Left ventricle myocardium inferior (tissue), 1 donor: Measurements from ENCODE around the gene C17orf78. TPM values are rescaled to one million over a fixed set of nuclear protein-coding genes. Genes with fewer than 3 reads are reported as not detected.

Experiments used
- DNase-seq: peaks from one replicate; pipeline ENCODE4 v3.0.0-alpha.2; 2020
- H3K27ac ChIP-seq: fragments of 200-600 bp; replicated peaks from 2 replicates; pipeline ENCODE4 v1.8.0; 2021
- H3K27me3 ChIP-seq: fragments of 200-600 bp; 2 replicates; pipeline ENCODE4 v1.8.0; 2021; ENCODE audit warnings: low read depth
- H3K36me3 ChIP-seq: fragments of 200-600 bp; 2 replicates; pipeline ENCODE4 v1.8.0; 2021
- H3K4me1 ChIP-seq: fragments of 200-600 bp; 2 replicates; pipeline ENCODE4 v1.8.0; 2021
- H3K4me3 ChIP-seq: fragments of 200-600 bp; 2 replicates; pipeline ENCODE4 v1.8.0; 2021; ENCODE audit warnings: mild to moderate bottlenecking, moderate library complexity
- H3K9me3 ChIP-seq: fragments of 200-600 bp; replicated peaks from 2 replicates; pipeline ENCODE4 v1.8.0; 2021
- intact Hi-C: fragments of 100-400 bp; cut with micrococcal nuclease; formaldehyde crosslinking; loops from one replicate; pipeline ENCODE4 v1.11.0; 2022
- total RNA-seq: library from RNA; stranded (reverse); fragmentation: NEBNext Ultra II Directional; extraction: Animal tissue kit (Norgen Biotek cat#: 25700); gene quantifications from one replicate; pipeline ENCODE4 v1.2.1, GENCODE V29; 2021
- TF ChIP-seq, protein P1 (sequence below): fragments of 200-600 bp; IDR thresholded peaks from 2 replicates; pipeline ENCODE4 v1.8.0; 2021; ENCODE audit warnings: antibody characterized with exemption, mild to moderate bottlenecking, borderline replicate concordance
- donor health status: DM: no; HTN: yes; CAD: no; lungs with severe emphysema.

Gene C17orf78
- total RNA-seq, 1 donor from 2014 or later = not detected

DNA sequence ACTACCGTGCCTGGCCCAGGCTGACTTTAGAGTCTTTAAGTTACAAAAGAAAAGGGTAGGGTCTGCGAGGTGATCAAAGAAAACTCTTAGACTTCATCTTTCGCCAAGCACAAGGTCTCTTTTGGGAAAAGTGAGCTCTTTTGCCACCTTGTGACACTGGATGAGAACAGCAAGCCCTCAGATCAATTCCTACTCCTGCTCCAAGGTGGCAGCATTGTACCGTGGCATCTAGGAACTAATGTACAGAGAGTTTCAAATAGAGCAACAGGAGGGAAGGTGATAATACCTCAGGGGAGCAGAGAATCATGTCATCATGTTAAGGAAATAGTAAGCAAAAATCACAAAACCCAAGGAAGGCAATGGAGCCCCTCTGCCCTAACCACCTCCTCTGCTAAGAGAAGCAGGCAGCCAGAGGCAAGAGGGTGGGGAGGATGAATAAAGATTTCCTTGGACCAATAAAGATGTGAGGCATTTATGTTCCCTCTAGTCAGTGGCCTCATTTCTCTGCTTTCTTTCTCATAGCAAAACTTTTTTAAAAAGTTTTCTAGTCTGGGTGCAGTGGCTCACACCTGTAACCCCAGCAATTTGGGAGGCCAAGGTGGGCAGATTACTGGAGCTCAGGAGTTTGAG is 2.1 kb upstream of the C17orf78 start:
- TF ChIP-seq, protein P1, sequence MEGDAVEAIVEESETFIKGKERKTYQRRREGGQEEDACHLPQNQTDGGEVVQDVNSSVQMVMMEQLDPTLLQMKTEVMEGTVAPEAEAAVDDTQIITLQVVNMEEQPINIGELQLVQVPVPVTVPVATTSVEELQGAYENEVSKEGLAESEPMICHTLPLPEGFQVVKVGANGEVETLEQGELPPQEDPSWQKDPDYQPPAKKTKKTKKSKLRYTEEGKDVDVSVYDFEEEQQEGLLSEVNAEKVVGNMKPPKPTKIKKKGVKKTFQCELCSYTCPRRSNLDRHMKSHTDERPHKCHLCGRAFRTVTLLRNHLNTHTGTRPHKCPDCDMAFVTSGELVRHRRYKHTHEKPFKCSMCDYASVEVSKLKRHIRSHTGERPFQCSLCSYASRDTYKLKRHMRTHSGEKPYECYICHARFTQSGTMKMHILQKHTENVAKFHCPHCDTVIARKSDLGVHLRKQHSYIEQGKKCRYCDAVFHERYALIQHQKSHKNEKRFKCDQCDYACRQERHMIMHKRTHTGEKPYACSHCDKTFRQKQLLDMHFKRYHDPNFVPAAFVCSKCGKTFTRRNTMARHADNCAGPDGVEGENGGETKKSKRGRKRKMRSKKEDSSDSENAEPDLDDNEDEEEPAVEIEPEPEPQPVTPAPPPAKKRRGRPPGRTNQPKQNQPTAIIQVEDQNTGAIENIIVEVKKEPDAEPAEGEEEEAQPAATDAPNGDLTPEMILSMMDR = peak; percentile 94
- Histone ChIP-seq H3K27ac (no peak overlapping the region), H3K4me3 (no peak overlapping the region), H3K36me3 (no peaks in the 10 kb centered on the region), H3K9me3 (no peaks in the 10 kb centered on the region), H3K4me1 (no peaks in the 10 kb centered on the region), H3K27me3 (no peaks in the 10 kb centered on the region)
- intact Hi-C loops = no loop called here
- peak; percentile 37 for DNase-seq

- H3K27ac ChIP-seq = no peak overlapping the region
- no peaks in the 10 kb centered on the region for H3K9me3 ChIP-seq
- DNase-seq = no peak
- H3K36me3 ChIP-seq = no peaks in the 10 kb centered on the region
- TF ChIP-seq, protein P1 = no peak
- intact Hi-C loops = no loop called here
- no peaks in the 10 kb centered on the region for H3K27me3 ChIP-seq
- H3K4me3 ChIP-seq = no peak overlapping the region
- H3K4me1 ChIP-seq = no peaks in the 10 kb centered on the region
These were observed 6.3 kb downstream of the C17orf78 start for GRCh38 chr17:37382056-37382455.

DNA sequence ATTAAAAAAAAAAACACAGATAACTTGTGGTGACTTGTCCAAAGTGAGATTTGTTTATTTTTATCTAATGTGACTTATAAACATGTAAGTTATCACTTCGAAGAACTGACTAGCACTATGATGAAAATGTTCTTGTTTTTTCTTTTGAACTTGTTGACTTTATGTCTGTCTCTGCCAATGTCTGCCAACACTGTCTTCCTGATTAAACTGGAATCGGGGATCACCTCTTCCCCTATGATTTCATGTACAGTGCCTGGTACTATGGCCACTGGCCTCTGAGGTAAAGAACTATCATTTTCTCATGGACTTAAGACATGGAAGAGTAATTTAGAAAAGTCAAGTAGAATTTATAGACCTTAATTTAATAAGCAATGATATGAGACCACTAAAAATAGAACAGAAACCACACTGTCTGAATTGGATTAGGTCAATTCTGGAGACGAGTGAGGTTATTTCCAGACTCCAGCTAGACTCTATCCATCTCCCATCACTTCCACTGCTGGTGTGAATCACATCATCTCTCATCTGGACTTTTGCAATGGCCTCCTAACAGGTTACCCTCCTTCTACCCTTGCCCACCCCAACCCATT is 8.9 kb downstream of the C17orf78 start:
- Histone ChIP-seq H3K27me3 (no peaks in the 10 kb centered on the region), H3K27ac (no peak overlapping the region), H3K9me3 (no peaks in the 10 kb centered on the region), H3K4me3 (no peak overlapping the region), H3K4me1 (no peaks in the 10 kb centered on the region), H3K36me3 (no peaks in the 10 kb centered on the region)
- TF ChIP-seq, protein P1 = no peak
- intact Hi-C loops = no loop called here
- no peak for DNase-seq

DNA sequence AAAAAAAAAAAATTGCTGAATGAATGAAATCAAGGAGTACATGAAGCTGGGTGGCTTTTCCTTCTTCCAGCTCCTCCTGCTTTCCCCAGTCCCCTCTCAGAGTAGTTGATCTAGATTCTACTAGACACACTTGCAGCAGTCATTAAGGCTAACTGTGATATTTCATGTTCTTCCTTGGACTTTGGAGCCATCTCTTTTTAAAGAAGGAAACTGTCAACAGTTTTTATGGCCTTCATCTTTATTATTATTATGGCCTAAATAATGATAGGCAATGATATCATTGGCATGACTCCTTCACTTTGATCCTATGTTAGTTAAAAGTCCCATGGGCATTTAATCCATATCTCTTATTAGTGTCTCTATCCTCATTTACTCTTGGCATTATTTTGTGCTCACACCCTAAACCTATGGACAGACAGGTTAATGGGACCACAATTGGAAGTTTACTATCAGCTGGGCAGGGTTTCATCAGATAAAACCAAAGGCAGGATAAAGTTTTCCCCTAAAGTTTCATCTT is 9.7 kb downstream of the C17orf78 start:
- no peak overlapping the region for H3K27ac ChIP-seq
- intact Hi-C loops = no loop called here
- no peaks in the 10 kb centered on the region for H3K27me3 ChIP-seq
- TF ChIP-seq, protein P1 = no peak
- H3K36me3 ChIP-seq = no peaks in the 10 kb centered on the region
- H3K4me3 ChIP-seq = no peak overlapping the region
- no peaks in the 10 kb centered on the region for H3K4me1 ChIP-seq
- no peaks in the 10 kb centered on the region for H3K9me3 ChIP-seq
- DNase-seq = no peak

DNA sequence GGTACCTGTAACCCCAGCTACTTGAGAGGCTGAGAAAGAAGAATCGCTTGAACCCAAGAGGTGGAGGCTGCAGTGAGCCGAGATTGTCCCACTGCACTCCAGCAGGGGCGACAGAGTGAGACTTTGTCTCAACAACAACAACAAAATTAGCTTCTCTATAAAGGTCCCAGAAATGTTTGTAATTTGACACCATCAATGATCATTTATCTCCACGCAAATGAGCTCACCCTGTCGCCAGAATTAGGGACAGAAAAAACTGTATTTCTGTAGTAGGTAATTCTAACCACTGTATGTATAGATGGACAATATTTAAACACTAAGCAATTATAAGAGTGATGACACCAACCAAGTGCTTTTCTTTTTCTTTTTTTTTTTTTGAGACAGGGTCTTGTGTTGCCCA is 10.7 kb downstream of the C17orf78 start:
- H3K27ac ChIP-seq = no peak overlapping the region
- DNase-seq = no peak
- peaks cover 7% of the 10 kb centered on the region for H3K4me1 ChIP-seq
- no peaks in the 10 kb centered on the region for H3K36me3 ChIP-seq
- no peaks in the 10 kb centered on the region for H3K27me3 ChIP-seq
- intact Hi-C loops = no loop called here
- TF ChIP-seq, protein P1 = no peak
- no peaks in the 10 kb centered on the region for H3K9me3 ChIP-seq
- no peak overlapping the region for H3K4me3 ChIP-seq
